Measurements from ENCODE around the gene XPC.
"Not testable (repeated sequence)": the region's sequence is repeated elsewhere in the genome, so short reads cannot be mapped to it uniquely, and the experiment has no call there.

The XPC gene

DNA sequence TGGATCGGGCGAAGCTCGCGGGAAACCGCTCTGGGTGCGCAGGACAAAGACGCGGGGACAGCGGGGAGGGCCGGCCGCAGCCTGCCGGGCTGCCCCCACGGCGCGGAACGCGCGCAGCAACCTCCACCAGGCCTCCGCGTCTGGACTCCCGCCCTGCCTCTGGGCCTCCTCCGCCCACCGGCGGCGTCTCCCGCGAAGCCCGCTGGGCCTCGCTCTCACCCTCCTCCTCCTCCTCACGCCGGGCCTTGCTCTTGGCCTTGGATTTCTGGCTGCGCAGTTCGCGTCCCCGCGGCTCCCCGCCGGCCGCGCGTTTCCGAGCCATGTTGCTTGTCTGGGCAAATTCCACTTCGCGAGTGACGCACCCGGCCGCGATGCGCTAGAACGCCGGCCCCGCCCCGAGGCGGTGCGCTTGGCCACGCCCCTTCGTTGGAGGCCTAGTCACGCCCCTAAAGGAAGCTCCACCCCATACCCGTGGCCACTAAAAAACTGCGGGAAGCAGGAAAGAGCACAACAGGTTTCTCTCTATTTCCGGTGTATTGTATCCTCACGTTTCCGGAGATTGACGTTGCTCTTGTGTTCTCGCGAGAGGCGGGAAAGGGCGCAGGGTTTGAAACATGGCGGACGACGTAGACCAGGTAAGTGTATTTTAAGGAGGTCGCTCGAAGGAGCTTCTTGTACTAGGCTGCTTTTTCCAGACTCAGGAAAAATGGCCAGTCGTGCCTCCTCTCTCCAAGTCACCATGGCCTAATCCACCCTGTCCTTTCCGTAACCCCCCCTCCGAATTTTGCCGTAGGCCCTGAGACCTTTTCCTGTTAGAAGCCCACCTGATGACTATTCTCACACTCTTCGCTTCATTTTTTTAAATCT is at the start of gene XPC, which contains the start of gene LSM3:
Gene XPC (minus strand): TSS at position 355 of the 867 bp plus-strand sequence. CDS start 33 bp downstream, at position 322.
Gene LSM3 (plus strand): TSS at position 571 of the 867 bp plus-strand sequence. CDS start 44 bp downstream, at position 615.
- DNase-seq: peak; percentile 82

DNA sequence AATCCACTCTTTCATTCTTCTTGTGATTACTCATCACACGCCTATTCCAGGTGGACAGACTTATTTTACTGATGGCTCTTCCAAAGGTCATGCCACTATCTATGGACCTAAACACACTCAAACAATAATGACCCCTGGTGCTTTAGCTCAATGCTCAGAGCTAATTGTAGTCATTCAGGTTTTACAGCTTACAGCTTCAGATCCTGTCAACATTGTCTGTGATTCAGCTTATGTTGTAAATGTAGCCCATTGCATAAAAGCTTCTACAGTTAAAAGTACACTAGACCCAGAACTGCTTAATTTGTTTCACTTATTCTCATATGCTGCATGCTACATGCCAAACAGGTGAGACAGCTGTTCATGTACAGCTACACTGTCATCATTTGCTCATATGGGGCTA is 49.5 kb upstream of the XPC start:
- no peak for DNase-seq

DNA sequence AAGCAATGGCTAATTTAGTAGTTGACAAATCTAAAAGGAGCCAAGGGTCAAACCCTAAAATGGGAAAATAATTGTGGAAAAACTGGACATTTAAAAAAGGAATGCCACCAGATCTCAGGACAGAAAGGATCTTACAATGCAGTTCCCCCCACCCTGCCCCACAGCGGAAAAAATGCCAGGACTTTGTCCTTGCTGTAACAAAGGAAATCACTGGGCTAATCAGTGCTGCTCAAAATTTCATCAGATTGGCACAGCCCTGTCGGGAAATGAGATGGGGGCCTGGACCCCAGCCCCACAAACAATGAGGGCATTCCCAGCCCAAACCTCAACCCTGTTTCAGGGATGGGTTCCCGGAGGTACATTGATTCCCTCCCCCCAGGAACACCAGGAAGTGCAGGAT is 48.0 kb upstream of the XPC start:
- not testable (repeated sequence) for DNase-seq

DNA sequence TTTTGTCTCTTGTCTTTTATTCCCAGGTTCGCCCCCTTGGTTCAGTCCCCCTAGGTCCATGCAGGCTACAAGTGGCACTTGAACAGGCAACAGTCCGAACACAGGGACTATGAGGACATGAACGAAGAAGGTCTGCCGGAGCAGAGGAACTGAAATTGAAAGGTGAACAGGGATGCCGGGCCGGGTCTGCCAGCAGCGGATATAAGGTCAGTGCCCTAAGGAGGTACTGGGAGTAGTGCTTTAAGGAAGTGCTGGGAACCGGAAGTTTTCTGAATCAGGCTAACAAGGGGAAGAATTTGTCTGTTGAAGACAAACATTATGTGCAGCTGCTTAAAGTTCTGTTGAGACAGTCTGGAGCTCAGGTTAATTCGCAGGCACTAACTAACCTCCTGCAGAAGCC is 47.0 kb upstream of the XPC start:
- no peak for DNase-seq

DNA sequence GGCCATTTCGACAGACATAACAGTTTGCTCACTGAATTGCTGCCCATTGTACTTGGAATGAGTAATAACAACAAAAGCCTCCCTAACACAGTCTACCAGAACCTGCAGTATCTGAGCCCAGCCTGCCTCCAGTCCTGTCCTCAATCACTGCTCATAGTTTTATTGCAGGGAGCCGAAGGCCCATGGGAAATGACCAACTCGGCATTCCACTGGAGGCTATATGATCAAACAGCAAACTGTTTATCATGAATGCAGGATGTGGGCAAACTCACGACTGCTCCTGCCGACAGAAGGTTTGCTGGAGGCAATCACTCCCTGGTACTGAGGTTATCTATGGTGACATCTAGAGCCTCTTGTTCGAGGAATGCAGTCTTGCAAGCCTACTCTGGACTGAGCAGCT is 46.5 kb upstream of the XPC start:
- DNase-seq: no peak

DNA sequence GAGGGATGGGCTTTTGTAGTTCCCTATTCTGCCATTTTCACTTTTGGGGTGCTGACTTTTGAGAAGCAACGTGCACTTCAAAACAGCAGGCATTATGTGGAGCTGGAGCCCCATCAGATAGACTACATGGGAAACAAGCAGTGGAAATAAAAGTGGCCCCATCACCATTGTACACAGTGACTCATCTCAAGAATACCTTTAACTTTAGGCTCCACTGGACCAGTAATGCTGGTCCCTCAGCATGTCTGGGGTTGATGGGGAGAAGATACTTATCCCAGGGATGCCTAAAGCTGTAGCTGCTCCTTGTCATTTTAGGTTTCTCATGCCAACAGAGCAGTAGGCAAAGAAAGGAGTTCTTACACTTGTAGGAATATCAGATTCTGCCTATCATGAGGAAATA is 45.2 kb upstream of the XPC start:
- no peak for DNase-seq

DNA sequence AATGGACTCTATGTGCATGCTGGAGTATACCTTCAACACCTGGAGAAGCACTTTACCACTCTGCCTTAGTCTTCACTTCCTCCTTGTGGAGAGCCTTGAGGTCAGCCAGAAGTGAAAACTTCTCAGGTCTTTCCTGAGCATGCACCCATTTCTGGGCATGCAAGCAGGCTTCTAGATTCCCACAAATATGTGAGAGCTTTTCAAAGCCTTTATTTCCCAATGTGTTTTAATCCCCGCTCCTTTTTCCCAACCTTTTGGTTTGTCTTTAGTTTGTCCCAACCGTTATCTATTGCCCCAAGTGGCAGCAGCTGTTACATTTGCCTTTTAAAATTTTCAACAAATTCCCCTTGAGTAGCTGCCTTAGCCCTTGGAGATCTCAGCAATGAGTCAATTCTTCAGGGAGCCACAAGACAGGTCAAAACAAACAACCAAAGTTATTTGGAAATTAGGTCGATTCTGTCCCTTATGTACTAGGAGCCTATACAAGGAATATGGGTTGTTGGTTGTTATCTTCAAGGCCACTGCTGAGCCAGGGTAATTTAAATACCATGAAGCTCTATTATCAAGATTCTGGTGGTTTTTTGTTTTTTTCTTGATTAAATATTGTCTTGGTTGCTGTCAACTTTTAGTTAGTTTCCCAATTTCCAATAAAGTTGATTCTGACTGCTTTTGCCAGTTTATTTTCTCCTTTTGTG is 44.6 kb upstream of the XPC start:
- DNase-seq: no peak

DNA sequence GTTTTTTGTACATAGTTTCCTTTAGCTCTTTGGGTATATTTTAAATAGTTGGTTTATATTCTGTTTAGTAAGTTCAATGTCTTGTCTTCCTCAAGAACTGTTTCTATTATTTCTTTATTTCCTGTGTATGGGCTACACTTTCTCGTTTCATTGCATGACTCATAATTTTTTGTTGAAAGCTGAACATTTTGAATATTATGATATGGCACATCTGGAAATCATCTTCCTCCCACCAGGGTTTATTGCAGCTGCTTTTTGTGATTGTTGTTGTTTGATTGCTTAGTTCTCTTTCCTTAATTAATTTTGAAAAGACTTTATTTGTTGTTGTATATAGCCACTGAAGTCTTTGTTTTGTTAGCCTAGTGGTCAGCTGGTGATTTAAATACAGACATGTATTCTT is 44.1 kb upstream of the XPC start:
- DNase-seq: no peak

DNA sequence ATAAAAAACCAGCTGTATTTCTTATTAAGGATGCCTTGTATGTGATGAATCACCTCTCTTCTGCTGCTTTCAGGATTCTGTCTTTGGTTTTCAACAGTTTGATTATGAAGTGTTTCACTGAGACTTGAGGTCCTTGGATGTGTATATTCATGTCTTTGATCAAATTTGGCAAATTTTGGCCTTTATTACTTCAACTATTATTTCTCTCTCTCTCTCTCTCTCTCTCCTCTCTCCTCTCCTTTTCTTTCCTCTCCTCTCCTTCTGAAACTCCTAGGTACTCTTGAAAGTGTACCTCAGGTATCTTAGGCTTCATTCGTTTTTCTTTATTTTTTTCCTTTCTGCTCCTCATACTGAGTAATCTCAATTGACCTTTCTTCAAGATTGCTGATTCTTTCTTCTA is 43.5 kb upstream of the XPC start:
- no peak for DNase-seq

DNA sequence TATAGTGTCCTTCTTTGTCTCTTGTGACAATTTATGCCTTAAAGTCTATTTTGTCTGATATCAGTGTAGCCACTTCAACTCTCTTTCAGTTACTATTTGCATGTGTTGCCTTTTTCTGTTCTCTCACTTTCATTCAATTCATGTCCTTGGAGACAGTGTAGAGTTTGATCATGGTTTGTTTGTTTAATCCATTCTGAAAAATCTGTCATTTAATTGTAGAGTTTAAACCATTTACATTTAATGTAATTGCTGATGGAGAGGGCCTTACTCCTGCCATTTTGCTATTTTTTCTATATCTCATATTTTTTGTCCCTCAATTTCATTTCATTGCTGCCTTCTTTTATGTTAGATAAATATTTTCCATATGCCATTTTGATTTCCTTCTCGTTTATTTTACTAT is 42.5 kb upstream of the XPC start:
- no peak for DNase-seq

DNA sequence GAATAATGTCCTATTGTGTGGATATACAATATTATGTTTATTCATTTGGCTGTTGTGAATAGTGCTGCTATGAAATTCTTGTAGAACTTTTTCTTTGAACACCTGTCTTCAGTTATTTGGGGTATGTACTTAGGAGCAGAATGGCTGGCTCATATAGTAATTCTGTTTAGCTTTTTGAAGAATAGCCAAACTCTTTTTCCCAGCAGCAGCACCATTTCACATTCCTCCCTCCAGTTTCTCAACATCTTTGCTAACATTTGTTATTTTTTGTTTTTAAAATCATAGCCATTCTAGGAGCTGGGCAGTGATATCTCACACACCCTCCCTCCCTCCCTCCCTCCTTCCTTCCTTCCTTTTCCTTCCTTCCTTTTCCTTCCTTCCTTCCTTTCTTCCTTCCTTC is 40.0 kb upstream of the XPC start:
- no peak for DNase-seq

DNA sequence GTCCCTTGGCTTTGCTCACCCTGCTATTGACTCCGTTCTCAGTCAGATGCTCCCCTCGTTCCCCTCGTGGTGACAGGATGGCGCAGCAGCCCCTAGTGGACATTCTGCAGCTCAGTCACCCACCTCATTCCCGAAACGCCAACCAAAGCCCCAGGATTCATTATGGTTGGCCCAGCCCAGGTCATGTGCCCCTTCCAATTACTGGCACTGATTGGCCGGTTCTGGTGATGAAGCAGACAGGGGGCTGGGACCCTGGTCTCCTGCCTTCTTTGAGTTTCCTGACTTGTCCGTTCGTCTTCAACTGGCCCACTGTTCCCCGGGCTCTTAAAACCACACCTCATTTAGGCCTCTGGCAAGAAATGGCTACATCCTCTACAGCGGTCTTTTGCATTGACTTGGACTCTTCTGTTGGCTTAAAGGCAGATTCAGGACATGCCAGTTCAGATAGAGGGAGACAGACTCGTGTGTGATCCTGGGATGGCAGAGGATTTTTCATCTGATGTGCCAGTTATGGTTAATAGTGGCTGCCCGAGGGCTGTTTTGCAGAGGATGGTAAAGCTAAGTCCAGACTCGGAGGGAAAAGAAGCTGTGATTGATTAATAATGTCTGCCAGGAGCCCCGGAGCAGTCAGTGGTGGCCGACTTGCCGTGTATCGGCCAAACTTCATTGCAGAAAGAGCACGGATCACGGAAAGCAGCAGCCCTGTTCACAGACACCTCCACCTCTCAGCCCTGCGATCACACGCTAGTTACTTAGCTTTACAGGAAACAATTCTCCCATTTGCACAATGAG is 38.1 kb upstream of the XPC start:
- no peak for DNase-seq

DNA sequence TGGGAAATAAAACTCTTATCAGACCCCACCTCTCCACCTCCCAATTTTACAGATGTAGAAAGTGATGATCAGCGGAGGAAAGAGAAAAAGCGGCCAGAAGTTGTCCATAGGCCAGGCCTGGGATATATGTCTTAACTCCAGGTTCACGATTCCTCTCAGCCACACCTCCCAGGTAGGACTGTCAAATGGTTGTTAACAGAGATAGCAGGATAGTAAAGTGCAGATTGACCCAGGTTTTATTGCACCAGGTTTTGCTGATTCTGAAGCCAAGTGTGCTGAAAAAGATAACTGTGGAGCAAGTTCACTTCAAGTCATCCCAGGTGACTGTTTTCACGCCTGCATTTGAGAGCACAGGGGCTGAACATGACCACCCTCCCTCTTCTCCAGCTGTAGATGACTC is 36.4 kb upstream of the XPC start:
- no peak for DNase-seq

DNA sequence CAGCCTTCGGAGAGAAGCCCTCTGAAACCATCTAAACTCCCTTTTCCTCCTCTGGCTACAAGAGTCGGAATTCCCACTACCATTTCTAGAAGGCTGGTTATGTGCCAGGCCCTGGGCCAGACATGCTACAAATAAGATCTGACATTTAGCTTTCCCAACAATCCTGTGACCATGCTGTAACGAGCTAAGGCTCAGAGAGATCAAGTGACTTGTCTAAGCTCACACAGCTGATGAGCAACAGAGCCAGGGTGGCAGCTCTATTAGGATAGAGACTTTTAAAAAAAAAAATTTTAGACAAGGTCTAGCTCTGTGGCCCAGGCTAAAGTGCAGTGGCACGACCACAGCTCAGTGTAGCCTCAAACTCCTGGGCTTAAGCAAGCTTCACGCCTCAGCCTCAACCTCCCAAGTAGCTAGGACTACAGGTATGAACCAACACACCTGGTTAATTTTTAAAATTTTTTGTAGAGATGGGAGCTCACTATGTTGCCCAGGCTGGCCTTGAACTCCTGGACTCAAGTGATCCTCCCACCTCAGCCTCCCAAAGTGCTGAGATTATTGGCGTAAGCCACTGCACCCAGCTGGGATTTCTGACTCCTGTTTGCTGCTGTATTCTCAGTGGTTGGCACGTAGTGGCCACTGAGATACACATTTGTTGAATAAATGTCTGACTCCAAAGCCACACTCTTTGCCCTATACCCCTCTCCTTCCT is 34.8 kb upstream of the XPC start:
- DNase-seq: no peak

DNA sequence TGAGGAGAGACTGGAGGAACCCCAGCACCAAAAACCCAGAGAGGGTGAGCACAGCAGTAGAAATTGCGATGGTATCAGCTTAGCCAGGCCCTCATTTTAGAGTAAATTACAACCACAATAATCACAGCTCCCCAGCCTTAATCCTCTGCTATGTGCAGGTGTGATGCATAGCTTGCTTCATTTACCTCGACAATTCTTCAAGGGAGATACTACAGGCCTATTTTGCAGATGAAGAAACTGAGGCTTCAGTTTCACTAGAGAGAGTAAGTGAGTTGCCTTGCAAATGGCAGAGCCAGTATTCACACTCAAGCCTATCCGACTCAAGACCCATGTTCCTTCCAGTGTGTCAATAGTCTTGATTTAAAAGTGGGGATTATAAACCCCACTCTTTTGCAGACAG is 33.6 kb upstream of the XPC start:
- DNase-seq: no peak

DNA sequence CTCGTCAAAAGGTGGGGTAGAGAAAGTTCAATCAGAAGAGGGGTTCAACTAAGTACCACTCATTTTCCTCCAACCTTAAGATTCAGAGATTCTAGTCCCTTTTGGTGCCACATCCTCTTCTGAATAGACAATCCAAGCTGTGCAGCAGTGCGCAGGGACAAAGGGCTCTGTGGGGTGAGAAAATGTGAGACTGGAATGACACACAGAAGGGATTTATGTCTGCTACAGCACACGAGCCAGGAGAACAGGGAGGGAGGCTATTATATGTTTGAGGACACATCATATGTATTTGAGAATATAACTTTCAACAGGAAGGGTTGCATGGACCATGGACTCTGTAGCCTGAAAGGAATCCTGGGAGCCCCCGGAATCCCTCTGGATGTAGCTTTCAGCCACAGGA is 33.2 kb upstream of the XPC start:
- no peak for DNase-seq

DNA sequence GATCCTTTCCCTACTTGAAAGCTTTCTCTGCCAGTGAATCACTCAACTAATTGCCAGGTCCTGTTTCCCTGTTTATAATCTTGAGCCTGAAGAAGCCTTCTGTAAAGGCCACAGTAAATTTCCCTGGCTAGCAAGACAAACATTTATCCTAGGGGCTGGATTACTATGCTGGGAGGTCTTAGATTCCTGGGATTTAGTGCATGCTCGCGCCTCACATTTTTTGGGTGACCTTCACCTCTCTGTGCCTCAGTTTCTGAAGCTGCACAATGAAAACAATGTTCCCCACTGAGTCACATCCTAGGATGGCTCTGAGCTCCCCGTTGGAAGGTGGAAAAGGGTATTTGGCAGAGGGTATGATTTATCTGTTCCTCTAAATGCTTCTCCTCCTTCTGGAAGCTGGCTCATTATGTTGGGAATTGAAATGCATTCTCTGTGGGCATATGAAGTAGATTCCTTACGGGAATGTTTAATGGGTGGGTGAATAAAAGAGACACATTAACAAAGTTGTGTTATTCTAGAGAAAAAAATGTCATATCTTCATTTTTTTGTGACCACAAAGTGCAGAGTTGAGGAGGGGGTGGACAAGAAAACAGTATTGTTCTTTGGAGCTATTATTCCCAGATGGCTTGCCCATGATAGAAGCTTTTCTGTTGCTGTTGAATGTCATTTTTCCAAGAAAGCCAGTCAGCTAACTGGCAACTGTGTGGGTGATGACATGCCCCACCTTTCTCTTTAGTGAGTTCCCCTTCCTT is 32.6 kb upstream of the XPC start:
- no peak for DNase-seq

DNA sequence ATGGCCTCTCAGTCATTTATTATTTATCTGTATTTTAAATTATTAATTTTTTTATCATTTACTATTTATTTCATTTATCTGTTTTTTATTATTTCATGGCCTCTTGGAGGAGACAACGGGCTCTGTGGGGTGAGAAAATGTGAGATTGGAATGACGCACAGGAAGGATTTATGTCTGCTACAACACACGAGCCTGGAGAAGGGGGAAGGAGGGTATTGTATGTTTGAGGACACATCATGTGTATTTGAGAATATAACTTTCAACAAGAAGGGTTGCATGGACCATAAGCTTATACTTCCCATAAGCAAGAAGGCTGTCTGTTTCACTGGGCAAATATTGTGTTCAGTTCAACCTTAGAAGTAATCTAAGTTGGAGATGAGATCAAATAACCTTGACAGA is 31.9 kb upstream of the XPC start:
- DNase-seq: no peak

DNA sequence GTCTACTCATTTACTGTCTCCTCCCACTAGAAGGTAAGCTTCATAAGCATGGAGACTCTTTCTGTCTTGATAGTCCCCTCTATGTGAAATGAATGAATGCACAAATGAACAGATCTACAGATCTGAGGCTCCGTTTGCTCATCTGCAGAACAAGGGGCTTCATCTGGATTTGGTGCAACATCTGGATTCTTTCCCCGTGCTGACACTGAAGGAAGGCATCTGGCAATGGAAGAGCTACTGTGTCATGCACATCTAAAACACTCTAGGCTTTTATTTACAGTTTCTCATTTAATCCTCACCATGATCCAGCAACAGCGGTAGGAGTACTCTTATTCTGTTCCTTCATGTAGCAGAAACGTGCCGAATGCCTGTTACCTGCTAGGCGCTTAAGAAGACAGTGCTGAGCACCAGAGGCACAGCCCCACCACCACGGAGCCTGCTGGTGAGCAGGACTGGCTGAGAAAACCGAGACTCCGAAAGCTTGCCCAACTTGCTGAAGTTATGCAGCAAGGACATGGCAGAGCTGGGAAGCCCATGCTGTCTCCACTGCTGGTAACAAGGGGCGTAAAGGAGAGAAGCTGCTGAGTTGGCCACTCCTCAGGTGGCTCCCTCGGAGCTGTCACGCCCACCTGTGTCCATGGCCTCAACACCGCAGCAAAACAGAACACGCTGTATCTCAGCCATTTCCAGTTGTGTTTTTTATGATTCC is 31.3 kb upstream of the XPC start:
- no peak for DNase-seq

DNA sequence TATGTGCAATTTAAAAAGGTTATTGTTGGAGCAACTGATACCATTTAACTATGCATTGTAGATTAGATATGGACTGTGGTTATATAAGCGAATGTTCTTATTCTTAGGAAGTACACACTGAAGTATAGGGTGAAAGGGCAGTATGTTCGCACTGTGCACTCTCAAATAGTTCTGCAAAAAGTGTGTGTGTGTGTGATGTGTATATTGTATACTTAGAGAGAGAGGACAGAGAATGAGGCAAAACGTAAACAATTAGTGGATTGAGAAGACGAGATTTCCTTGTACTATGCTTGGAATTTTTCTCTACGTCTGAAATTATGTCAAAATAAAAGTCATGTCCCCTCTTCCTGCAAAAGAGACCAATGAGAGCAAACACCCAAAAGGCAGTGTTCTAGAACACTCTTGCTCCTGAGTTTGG is 30.6 kb upstream of the XPC start:
- no peak for DNase-seq

DNA sequence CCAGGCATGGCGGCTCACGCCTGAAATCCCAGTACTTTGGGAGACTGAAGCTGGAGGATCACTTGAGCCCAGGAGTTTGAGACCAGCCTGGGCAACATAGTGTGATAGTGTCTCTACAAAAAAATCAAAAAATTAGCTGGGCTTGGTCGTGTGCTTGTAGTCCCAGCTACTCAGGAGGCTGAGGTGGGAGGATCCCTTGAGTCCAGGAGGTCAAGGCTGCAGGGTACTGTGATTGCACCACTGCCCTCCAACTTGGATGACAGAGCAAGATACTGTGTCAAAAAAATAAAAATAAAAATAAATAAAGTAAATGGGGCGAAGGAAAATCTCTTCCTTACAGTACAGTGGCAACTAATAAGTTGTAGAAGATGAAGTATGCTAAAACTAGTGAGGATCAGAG is 29.8 kb upstream of the XPC start:
- DNase-seq: no peak
